HG03571 (cell line): ENCODE data around the gene ALKBH2.

ENCODE experiments used
- ATAC-seq: cut with Tn5 transposase; IDR thresholded peaks from one replicate; pipeline ENCODE4 v1.9.1; 2021; ENCODE audit not compliant: unreplicated experiment

Gene ALKBH2

GRCh38 chr12:109093022-109093918 lies at the start of gene ALKBH2:
Gene ALKBH2 (minus strand): TSS chr12:109093472. CDS start chr12:109092786, 686 bp downstream.
- peak; percentile 63 for ATAC-seq

DNA sequence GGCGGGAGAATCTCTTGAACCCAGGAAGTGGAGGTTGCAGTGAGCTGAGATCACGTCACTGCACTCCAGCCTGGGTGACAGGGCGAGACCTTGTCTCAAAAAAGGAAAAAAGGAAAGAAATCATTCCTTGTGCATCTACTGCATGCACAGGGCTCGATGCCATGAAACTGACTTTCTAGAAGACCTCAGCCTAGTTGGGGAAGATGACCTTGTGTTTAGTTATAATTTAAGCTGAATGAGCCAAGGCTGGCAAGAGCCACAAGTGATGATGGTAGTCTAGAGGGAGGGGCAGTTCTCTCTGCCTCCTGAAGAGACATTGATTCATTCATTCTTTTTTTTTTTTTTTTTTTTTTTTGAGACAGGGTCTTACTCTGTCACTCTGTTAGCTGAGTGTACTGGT lies 47.3 kb upstream of the ALKBH2 start:
- ATAC-seq = no peak

- no peak for ATAC-seq
These were observed 46.5 kb upstream of the ALKBH2 start for GRCh38 chr12:109139791-109140190.

DNA sequence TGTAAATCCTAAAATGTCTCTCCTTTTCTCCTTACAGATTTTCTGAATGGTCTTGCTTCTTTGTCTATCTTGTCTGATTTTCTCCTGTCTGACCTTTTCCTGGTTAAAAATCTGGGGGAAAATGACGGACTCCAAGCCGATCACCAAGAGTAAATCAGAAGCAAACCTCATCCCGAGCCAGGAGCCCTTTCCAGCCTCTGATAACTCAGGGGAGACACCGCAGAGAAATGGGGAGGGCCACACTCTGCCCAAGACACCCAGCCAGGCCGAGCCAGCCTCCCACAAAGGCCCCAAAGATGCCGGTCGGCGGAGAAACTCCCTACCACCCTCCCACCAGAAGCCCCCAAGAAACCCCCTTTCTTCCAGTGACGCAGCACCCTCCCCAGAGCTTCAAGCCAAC lies 46.1 kb upstream of the ALKBH2 start:
- no peak for ATAC-seq

- ATAC-seq = no peak
These were observed 43.8 kb upstream of the ALKBH2 start for GRCh38 chr12:109137055-109137454.

GRCh38 chr12:109134186-109134917 lies 41.1 kb upstream of the ALKBH2 start:
- ATAC-seq = no peak

DNA sequence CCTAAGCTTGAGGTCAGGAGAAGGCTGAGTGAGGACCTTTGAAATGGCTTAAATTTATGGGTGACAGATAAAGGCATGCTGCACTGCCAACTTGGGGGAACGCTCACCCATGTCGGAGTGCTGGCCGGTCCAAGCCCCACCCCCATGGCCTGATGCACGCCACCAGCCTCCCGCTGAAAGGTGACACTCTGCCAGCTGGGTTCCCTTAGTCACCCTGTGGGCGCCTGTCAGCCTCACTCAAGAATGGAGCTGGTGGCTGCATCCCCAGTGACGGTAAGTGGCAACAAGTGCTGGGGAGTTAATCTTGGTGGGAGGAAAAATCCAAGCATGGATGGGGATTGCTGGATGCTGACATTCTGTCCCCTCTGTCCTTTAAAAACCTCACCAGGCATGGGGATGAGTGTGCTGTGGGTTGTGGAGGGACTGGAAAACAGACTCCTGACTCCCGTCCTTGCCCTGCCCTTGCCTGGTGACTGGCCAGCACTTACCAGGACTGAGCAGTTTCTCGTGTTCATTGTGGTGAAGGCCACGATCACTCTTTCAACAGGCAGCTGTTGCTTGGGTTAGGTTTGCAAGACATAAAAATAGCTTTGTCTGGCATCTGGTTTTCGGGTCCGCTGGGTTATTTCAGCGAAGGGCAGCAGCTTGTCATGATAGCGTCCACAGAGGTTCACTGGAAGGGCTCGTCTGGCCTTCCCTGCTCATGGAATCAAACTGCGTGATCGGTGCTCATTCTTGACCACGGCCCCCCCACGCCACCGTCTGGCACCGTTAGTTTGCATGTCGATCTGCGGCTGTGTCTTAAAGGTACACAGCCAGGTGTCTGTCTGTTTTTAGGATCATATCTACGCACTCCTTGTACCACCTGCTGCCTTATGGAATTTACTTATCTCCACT lies 38.1 kb upstream of the ALKBH2 start:
- ATAC-seq = no peak

- ATAC-seq = no peak
These were observed 37.3 kb upstream of the ALKBH2 start for GRCh38 chr12:109130297-109131153.

DNA sequence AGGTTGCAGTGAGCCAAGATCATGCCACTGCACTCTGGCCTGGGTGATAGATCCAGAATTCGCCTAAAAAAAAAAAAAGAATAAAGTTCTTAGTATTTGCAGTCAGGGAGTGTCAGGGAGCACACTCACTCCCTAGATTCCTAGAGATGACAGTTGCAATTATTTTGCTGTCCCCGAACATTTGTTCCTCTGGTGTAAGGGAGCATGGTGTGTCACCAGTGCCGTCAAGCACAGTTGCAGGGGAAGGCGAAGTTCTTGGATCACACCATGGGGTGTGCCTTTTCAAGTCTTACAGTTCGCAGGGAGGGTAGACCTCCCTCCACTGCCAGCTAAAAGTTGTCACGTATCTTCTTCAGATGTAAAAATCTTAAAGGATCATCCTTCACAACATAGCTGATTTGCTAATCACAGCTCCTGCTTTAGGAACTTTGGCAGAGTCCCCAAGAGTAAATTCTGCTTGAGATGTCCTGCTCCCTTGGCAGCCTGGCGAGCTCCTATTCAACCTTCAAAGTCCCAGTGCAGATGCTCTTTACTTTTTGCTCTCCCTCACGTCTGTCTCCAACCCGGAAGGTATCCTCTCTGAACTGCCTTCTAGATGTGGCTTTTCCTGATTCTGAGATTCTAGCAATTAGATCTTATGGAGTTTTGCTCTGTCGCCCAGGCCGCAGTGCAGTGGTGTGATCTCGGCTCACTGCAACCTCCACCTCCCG lies 34.4 kb upstream of the ALKBH2 start:
- no peak for ATAC-seq

DNA sequence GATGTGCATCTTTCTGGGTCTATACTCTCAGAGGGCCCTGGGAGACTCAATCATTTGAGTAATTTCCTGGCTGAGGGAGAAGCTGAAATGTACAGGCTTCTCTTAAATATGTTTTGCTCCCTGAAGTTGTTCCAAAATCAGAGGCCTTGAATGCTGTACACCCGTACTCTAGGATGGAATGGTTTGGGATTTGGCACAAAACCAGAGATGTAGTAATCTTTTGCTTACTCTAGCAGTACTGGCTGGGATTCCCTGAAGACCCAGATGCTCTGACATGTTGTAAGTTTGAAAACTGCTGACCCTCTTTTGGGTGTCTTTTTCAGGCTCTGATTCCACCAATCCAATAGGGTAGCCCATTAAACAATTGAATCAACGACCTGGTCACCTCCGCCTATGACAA lies 33.5 kb upstream of the ALKBH2 start:
- ATAC-seq = no peak

DNA sequence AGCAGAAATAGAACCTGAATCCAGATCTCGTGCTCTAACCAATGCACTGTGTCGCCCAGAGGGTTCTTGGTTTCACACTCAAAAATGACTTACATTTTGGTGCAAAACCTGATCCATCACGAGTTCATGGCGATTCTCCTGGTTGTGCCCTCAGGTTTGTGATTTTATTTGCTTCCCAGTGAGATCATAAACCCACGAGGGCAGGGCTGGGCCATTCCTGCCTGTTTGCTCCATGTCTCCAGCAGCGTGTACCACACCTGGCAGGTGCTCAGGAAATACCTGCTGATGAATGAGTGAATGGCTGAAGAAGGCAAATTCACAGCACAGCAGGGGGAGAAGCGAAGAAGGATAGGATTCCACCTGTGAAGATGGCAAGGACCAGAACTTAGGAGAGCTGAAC lies 32.5 kb upstream of the ALKBH2 start:
- ATAC-seq = no peak

DNA sequence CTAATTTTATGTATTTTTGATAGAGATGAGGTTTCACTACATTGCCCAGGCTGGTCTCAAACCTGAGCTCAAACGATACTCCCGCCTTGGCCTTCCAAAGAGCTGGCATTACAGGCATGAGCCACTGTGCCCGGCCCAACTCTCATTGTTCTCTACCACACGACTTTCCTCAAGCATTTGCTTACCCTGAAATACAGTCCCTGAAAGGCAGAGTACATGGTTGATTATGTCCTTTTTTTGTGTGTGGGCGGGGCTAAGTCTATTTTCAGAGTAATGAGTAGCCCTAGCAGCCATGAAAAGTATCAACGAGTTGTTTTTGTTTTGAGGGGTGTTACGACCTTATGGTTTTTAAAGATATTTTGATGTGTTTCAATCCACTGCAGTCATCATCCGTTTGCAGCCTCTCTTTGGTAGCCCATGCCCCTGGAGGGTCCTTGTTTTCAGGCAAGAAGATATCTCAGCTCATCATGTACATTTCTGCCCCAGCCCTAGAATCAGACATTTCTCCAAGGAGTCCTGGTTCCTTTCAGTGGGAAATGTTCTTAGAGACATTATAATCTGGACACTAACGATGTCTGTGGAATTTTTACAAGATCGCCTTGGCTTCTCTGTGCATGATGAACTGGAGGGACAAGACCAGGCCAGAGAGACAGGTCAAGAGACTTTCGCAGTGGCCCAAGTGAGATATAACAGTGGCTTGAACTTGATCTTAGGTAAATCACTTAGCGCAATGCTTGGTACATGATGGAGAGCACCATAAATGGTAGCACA lies 31.8 kb upstream of the ALKBH2 start:
- no peak for ATAC-seq

- no peak for ATAC-seq
These were observed 28.1 kb upstream of the ALKBH2 start for GRCh38 chr12:109121346-109121880.

DNA sequence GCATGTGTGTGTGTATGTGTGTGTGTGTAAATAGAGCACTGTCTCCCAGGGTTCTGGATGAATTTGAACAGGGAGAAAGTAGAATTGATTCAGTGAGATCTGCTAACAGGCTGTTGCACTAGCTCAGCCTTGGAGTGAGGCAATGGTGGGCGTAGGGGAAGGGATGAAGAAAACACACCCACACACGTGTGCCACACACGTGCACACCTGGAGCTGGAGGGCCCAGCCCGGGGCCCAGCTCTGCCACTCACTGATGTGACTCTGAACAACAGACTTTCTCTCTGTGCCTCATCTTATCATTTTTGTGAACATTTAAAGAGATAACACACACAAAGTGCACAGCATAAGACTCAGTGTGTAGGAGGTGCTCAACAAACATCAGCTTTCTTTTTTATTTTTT lies 27.3 kb upstream of the ALKBH2 start:
- ATAC-seq = no peak

DNA sequence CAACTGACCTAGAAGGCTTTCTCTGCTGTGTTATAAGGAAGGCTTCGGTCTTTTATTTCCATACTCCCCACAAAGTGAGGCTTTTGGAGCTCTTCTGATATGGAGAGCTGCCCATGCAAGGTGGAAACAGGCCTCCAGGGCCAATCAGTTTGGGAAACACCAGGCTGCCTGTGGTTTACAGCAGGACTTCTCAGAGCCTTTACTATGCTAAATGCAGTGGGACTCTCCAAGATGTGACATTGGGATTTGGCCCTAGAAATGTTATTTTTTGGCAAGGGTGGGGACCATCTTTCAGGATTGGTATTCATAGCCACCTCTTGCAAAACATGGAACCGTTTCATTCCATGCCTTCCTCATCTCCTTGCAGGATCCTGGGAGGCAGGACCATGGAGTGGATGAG lies 26.8 kb upstream of the ALKBH2 start:
- ATAC-seq = no peak

DNA sequence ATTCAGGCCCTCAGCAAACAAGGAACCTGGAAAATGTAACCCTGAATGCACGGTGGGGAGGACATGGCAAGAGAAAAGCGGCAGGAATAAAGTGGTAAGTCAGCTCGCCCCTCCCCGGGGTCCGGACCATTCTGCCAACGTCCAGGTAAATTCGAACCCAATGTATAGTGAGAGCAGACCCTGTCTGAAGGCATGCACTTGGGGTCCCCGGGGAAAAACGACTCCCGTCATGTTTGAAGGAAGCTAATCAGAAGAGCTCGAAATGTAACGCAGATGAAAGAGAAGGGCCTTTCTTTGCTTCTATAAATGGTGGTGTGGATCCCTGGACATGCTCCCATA lies 23.3 kb upstream of the ALKBH2 start:
- ATAC-seq = no peak

DNA sequence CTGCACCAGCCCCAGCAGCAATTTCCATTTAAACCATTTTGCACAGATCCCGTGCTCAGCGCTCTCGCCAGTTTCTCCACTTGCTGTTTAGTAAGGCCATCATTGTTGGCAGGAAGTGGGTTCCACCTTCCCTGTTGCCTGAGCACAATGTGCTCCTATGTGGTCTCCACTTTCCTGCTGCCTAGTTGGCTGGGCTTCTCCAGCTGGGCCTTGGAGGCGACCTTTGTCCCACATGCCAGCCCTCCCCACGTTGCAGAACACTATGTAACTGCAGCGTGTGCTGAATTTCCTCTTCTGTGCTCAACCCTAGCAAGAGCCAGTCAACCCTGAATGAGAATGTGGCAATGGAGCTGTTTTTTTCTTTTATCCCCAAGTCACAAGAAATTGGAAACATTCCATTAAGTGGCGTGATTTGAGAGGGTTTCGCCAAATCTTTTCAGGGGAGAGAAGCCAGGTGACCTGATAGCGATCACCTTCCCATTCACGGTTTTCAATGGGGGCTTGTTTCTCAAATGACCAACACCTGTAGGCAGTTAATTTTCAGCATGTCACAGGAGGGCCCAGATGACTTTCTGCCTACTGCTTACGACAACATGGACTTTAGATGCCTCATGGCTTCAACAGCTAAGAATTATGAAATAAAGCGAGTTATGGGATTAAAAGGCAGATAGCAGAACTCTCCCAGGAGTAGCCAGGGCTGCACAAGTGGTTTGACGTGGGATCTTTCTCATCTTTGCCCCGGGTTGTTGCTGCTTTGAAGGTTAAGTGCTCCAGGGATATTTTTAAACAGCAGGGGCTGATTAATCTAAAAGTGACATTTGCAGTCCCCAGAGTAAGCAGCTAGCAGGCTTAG lies 22.7 kb upstream of the ALKBH2 start, which contains the start of gene ACACB:
Gene ACACB (plus strand): TSS at position 830 of the 853 bp plus-strand sequence. CDS start 22,819 bp downstream, outside the sequence.
- no peak for ATAC-seq

DNA sequence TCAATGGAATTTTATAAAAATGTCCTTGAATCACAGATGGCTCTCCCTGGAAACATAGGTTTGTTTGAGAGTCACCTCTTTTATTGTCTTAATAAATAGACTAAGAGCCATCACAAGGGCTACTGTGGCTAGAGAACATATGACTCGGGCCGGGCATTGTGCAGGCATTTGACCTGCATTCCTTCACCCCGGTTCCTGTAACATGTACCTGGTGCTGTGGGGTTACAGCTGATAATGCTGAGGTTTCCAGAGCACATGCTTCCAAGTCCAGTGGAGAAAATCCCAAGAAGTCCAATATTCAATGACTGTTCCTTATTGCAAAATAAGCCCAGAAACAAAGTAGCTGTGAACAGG lies 22.1 kb upstream of the ALKBH2 start:
- ATAC-seq = no peak
